Ishikawa (cell line): ENCODE results near the gene PIN4.

Experiments
- CEBPB ChIP-seq: IDR thresholded peaks from 2 replicates; pipeline ENCODE4 v1.6.1; 2012
- CREB1 ChIP-seq: IDR thresholded peaks from 2 replicates; pipeline ENCODE4 v1.6.1; 2012; ENCODE audit warnings: low read depth
- EGR1 ChIP-seq: IDR thresholded peaks from 2 replicates; pipeline ENCODE4 v1.6.1; 2012
- EP300 ChIP-seq: IDR thresholded peaks from 2 replicates; pipeline ENCODE4 v1.6.1; 2012; ENCODE audit warnings: borderline replicate concordance
- FOXM1 ChIP-seq: IDR thresholded peaks from 2 replicates; pipeline ENCODE4 v1.6.1; 2012; ENCODE audit warnings: low read depth, borderline replicate concordance
- MAX ChIP-seq: IDR thresholded peaks from 2 replicates; pipeline ENCODE4 v1.6.1; 2012
- NFIC ChIP-seq: IDR thresholded peaks from 2 replicates; pipeline ENCODE4 v1.6.1; 2012
- RAD21 ChIP-seq: IDR thresholded peaks from 2 replicates; pipeline ENCODE4 v1.6.1; 2012; ENCODE audit warnings: low read depth
- REST ChIP-seq: IDR thresholded peaks from 2 replicates; pipeline ENCODE4 v1.6.1; 2012; ENCODE audit warnings: low read depth, mild to moderate bottlenecking
- TAF1 ChIP-seq: IDR thresholded peaks from 2 replicates; pipeline ENCODE4 v1.6.1; 2012; ENCODE audit warnings: low read depth, mild to moderate bottlenecking
- TCF12 ChIP-seq: IDR thresholded peaks from 2 replicates; pipeline ENCODE4 v1.6.1; 2012; ENCODE audit warnings: low read depth
- TEAD4 ChIP-seq: IDR thresholded peaks from 2 replicates; pipeline ENCODE4 v1.6.1; 2012
- USF1 ChIP-seq: IDR thresholded peaks from 2 replicates; pipeline ENCODE4 v1.6.1; 2012
- YY1 ChIP-seq: IDR thresholded peaks from 2 replicates; pipeline ENCODE4 v1.6.1; 2012; ENCODE audit warnings: low read depth
- ZBTB7A ChIP-seq: IDR thresholded peaks from 2 replicates; pipeline ENCODE4 v1.6.1; 2012; ENCODE audit warnings: low read depth

PIN4 gene

GRCh38 chrX:72245461-72246089, 64.0 kb downstream of the PIN4 start:
- TF ChIP-seq YY1 (no peak), USF1 (no peak), RAD21 (peak; percentile 70), TCF12 (no peak), EP300 (no peak)

DNA sequence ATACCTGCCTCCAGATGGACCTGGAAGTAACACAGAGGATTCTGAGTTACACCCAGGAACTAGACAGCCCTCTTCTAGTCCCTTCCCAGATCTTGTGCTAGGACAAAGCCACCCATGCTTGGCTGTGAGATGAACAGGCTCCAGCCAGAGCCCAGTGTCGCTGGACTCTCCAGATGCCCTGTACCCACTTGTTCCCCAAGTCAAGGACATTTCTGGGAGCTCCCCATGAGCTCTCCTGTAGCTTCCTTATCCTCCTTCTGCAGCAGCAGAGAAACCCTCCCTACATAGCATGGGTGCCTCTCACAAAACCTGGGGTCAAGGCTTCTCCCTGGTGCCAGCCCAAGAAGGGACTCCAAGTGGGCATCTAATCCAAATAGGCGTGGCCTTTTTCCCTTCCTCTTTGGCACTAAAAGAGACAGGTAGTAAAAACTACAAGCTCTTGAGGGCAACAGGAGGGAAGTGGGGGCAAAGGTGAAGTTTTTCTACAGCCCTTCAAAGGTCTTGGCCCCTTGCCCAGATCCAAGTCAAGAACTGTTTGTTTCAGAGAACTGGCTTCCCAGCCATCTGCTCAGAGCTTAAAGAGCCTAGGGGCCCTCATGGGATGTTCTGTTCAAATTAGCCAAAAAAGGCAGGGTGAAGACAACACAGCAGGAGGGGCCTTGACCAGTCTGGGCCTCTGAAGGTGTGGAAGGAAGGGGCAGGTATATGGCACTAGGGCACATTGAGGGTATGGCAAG, 65.8 kb downstream of the PIN4 start:
- TF ChIP-seq RAD21 (no peak), MAX (no peak), USF1 (no peak), NFIC (no peak), TEAD4 (no peak), FOXM1 (no peak), CEBPB (no peak), EP300 (no peak), EGR1 (no peak), REST (no peak), ZBTB7A (no peak), YY1 (no peak), CREB1 (no peak), TAF1 (no peak)
